ENCODE results near the gene GLUD2.
A peak's percentile ranks its signal among the peaks of the same experiment; 100 is the strongest.
"Not testable (repeated sequence)": the region's sequence is repeated elsewhere in the genome, so short reads cannot be mapped to it uniquely, and the experiment has no call there.

Gene GLUD2

GRCh38 chrX:121047441-121048419, at the start of gene GLUD2:
GLUD2 (plus strand) TSS chrX:121047610; CDS start chrX:121047685, 75 bp downstream.
- TF ChIP-seq, protein P1, sequence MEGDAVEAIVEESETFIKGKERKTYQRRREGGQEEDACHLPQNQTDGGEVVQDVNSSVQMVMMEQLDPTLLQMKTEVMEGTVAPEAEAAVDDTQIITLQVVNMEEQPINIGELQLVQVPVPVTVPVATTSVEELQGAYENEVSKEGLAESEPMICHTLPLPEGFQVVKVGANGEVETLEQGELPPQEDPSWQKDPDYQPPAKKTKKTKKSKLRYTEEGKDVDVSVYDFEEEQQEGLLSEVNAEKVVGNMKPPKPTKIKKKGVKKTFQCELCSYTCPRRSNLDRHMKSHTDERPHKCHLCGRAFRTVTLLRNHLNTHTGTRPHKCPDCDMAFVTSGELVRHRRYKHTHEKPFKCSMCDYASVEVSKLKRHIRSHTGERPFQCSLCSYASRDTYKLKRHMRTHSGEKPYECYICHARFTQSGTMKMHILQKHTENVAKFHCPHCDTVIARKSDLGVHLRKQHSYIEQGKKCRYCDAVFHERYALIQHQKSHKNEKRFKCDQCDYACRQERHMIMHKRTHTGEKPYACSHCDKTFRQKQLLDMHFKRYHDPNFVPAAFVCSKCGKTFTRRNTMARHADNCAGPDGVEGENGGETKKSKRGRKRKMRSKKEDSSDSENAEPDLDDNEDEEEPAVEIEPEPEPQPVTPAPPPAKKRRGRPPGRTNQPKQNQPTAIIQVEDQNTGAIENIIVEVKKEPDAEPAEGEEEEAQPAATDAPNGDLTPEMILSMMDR (IDR thresholded peaks at IDR 0.05; ENCODE audit: borderline replicate concordance, insufficient read depth, low read depth, low read length): 0 out of 2 replicates have a peak, but pooled peaks have one; percentile 12
- H3K4me3 ChIP-seq (ENCODE audit: low read depth, low read length): not testable (repeated sequence)

DNA sequence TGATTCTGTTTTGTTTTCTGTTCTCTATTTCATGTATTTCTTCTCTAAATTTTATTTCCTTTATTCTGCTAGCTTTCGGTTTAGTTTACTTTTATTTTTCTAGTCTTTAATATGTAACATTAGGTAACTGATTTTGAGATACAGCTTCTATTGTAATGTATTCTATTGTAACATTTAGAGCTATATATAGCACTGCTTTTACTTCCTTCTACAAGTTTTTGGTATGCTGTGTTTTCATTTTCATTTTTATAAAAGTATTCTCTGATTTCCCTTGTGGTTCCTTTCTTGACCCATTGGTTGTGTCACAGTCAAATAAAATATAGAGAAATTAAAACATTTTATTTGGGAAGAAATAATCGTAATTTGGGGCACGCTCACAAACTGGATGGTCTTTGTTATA, 48.0 kb upstream of the GLUD2 start:
- TF ChIP-seq, protein P1 (IDR thresholded peaks at IDR 0.05; ENCODE audit: borderline replicate concordance, insufficient read depth, low read depth, low read length): no peak
- H3K4me3 ChIP-seq (ENCODE audit: low read depth, low read length): no peak overlapping the region

DNA sequence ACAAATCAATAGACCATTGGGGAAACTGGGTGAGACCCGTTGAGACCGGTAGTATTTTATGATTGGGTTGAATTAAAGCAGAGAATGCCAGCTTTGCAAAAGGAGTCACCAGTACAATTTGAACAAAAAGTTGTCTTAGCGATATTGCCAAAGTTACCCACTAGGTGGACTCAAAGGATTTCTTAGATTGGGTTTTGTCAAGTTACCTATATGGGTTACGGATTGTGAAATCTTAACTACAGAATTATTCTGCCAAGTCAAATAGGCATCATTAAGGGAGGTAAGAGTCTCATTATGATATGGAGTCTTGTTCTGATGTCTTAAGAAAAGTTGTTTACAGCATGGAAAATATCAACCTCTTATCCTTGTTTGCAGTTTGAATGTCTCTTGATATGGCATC, 46.8 kb upstream of the GLUD2 start:
- no peak overlapping the region for H3K4me3 ChIP-seq (ENCODE audit: low read depth, low read length)
- TF ChIP-seq, protein P1 (IDR thresholded peaks at IDR 0.05; ENCODE audit: borderline replicate concordance, insufficient read depth, low read depth, low read length): peak; percentile 25; the same call in 1 of the 2 replicates

- H3K4me3 ChIP-seq (ENCODE audit: low read depth, low read length): no peak overlapping the region
- TF ChIP-seq, protein P1 (IDR thresholded peaks at IDR 0.05; ENCODE audit: borderline replicate concordance, insufficient read depth, low read depth, low read length): no peak
Measured at GRCh38 chrX:121008920-121009319, 38.5 kb upstream of the GLUD2 start.

DNA sequence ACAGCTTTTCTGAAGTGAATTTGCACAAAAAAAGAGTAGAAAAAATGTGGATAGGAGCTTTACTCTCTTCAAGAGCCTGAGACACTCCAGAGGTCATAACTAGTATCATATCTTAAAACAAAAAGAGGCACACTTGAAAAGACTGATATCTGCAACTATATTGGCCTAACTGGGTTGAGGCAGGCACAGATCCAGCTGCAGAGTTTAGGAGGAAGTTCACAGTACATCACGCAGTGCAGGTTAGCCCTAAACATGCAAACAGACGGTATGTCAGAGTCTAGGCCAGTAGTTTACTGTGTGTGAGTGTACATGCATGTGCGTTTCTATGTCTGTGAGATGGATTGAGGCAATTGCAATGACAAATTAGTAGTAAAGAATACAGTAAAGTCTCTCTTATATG, 37.6 kb upstream of the GLUD2 start:
- no peak overlapping the region for H3K4me3 ChIP-seq (ENCODE audit: low read depth, low read length)
- TF ChIP-seq, protein P1 (IDR thresholded peaks at IDR 0.05; ENCODE audit: borderline replicate concordance, insufficient read depth, low read depth, low read length): no peak

- no peak overlapping the region for H3K4me3 ChIP-seq (ENCODE audit: low read depth, low read length)
- TF ChIP-seq, protein P1 (IDR thresholded peaks at IDR 0.05; ENCODE audit: borderline replicate concordance, insufficient read depth, low read depth, low read length): no peak
Measured at GRCh38 chrX:121010218-121010617, 37.2 kb upstream of the GLUD2 start.

GRCh38 chrX:121011254-121011653, 36.2 kb upstream of the GLUD2 start:
- TF ChIP-seq, protein P1 (IDR thresholded peaks at IDR 0.05; ENCODE audit: borderline replicate concordance, insufficient read depth, low read depth, low read length): no peak

More at GRCh38 chrX:121011254-121011653, 36.2 kb upstream of the GLUD2 start:
- no peak overlapping the region for H3K4me3 ChIP-seq (ENCODE audit: low read depth, low read length)

Measured in GM12875 (cell line).